Measurements from ENCODE around the gene DOCK1.

GRCh38 chr10:127492607-127493250 lies 587.5 kb downstream of the DOCK1 start:
- TF ChIP-seq CTCF (IDR thresholded peaks at IDR 0.05) (peak; percentile 53), ZFX (IDR thresholded peaks at IDR 0.05; ENCODE audit: borderline replicate concordance) (no peak)

All from 22Rv1 (cell line).